ENCODE measurements around the gene ZNF276. TPM values are rescaled to one million over a fixed set of nuclear protein-coding genes. Genes with fewer than 3 reads are reported as not detected.

Gene ZNF276
- total RNA-seq, 1 experiment from 2014 or later: 32.7 TPM

- CTCF ChIA-PET: interaction anchor here (1.1 to 1.2 kb wide), 2 partner anchors 11 to 124 kb away, joined by 3 to 4 read pairs; no protein-coding TSS in a partner anchor
- TF ChIP-seq CTCF (IDR thresholded peaks at IDR 0.05; ENCODE audit: unreplicated experiment): no peak
- POLR2A ChIA-PET: interaction anchor here (1.2 kb wide), 1 partner anchor 9 kb away, joined by 3 read pairs; no protein-coding TSS in a partner anchor
- H3K27me3 Mint-ChIP-seq (ENCODE audit: insufficient read depth, unreplicated experiment): no peaks in the 10 kb centered on the region
- BruUV-seq (replicated peaks): no TSS peak
- intact Hi-C loops (cut with micrococcal nuclease): no loop called here
- no peak overlapping the region for H3K4me3 Mint-ChIP-seq (ENCODE audit: unreplicated experiment)
- no peaks in the 10 kb centered on the region for H3K4me1 Mint-ChIP-seq (ENCODE audit: insufficient read depth, unreplicated experiment)
- H3K9me3 Mint-ChIP-seq (ENCODE audit: unreplicated experiment): no peaks in the 10 kb centered on the region
- no peak overlapping the region for H3K27ac Mint-ChIP-seq (ENCODE audit: low read depth, unreplicated experiment)
- peaks cover 94% of the 10 kb centered on the region for H3K36me3 Mint-ChIP-seq (ENCODE audit: insufficient read depth, unreplicated experiment)
- DNase-seq (ENCODE audit: unreplicated experiment): no peak
Measured at GRCh38 chr16:89736554-89736953, 15.2 kb downstream of the ZNF276 start.

GRCh38 chr16:89737341-89738071, 16.2 kb downstream of the ZNF276 start:
- ChIA-PET POLR2A (interaction anchor here (0.8 kb wide), 1 partner anchor 18 kb away, joined by 3 read pairs; no protein-coding TSS in a partner anchor), CTCF (interaction anchor here (0.6 to 1.4 kb wide), 6 partner anchors 10 to 639 kb away, joined by 3 to 5 read pairs (median 4); no protein-coding TSS in a partner anchor)
- Mint-ChIP-seq H3K4me1 (ENCODE audit: insufficient read depth, unreplicated experiment) (no peaks in the 10 kb centered on the region), H3K9me3 (ENCODE audit: unreplicated experiment) (no peaks in the 10 kb centered on the region), H3K4me3 (ENCODE audit: unreplicated experiment) (no peak overlapping the region), H3K36me3 (ENCODE audit: insufficient read depth, unreplicated experiment) (peaks cover 85% of the 10 kb centered on the region), H3K27me3 (ENCODE audit: insufficient read depth, unreplicated experiment) (no peaks in the 10 kb centered on the region), H3K27ac (ENCODE audit: low read depth, unreplicated experiment) (no peak overlapping the region)
- intact Hi-C loops (cut with micrococcal nuclease): no loop called here
- no peak for DNase-seq (ENCODE audit: unreplicated experiment)
- no peak for TF ChIP-seq CTCF (IDR thresholded peaks at IDR 0.05; ENCODE audit: unreplicated experiment)
- BruUV-seq (replicated peaks): no TSS peak

- H3K27ac Mint-ChIP-seq (ENCODE audit: low read depth, unreplicated experiment): no peak overlapping the region
- no peaks in the 10 kb centered on the region for H3K27me3 Mint-ChIP-seq (ENCODE audit: insufficient read depth, unreplicated experiment)
- ChIA-PET CTCF (interaction anchor here (1.2 to 1.4 kb wide), 2 partner anchors 38 to 122 kb away, joined by 4 to 5 read pairs; no protein-coding TSS in a partner anchor), POLR2A (interaction anchor here (0.8 kb wide), 1 partner anchor 18 kb away, joined by 3 read pairs; no protein-coding TSS in a partner anchor)
- intact Hi-C loops (cut with micrococcal nuclease): no loop called here
- BruUV-seq (replicated peaks): no TSS peak
- peaks cover 86% of the 10 kb centered on the region for H3K36me3 Mint-ChIP-seq (ENCODE audit: insufficient read depth, unreplicated experiment)
- no peaks in the 10 kb centered on the region for H3K9me3 Mint-ChIP-seq (ENCODE audit: unreplicated experiment)
- no peak for DNase-seq (ENCODE audit: unreplicated experiment)
- no peak overlapping the region for H3K4me3 Mint-ChIP-seq (ENCODE audit: unreplicated experiment)
- no peaks in the 10 kb centered on the region for H3K4me1 Mint-ChIP-seq (ENCODE audit: insufficient read depth, unreplicated experiment)
- no peak for TF ChIP-seq CTCF (IDR thresholded peaks at IDR 0.05; ENCODE audit: unreplicated experiment)
Measured at GRCh38 chr16:89738072-89738377, 16.7 kb downstream of the ZNF276 start.

GRCh38 chr16:89738538-89739317, 17.4 kb downstream of the ZNF276 start:
- H3K9me3 Mint-ChIP-seq (ENCODE audit: unreplicated experiment): no peaks in the 10 kb centered on the region
- no peaks in the 10 kb centered on the region for H3K4me1 Mint-ChIP-seq (ENCODE audit: insufficient read depth, unreplicated experiment)
- intact Hi-C loops (cut with micrococcal nuclease): no loop called here
- no peak overlapping the region for H3K27ac Mint-ChIP-seq (ENCODE audit: low read depth, unreplicated experiment)
- ChIA-PET POLR2A (interaction anchor here (0.9 kb wide), 2 partner anchors 15 to 19 kb away, joined by 3 to 4 read pairs; no protein-coding TSS in a partner anchor), CTCF (interaction anchor here (0.9 to 1.4 kb wide), 3 partner anchors 39 to 122 kb away, joined by 3 to 5 read pairs (median 4); no protein-coding TSS in a partner anchor)
- DNase-seq (ENCODE audit: unreplicated experiment): no peak
- no peaks in the 10 kb centered on the region for H3K27me3 Mint-ChIP-seq (ENCODE audit: insufficient read depth, unreplicated experiment)
- no TSS peak for BruUV-seq (replicated peaks)
- no peak overlapping the region for H3K4me3 Mint-ChIP-seq (ENCODE audit: unreplicated experiment)
- no peak for TF ChIP-seq CTCF (IDR thresholded peaks at IDR 0.05; ENCODE audit: unreplicated experiment)
- peaks cover 87% of the 10 kb centered on the region for H3K36me3 Mint-ChIP-seq (ENCODE audit: insufficient read depth, unreplicated experiment)

All from MCF 10A (cell line).